Stomach (tissue), 9 donors: Measurements from ENCODE around the gene ZNF775. TPM values are rescaled to one million over a fixed set of nuclear protein-coding genes. Genes with fewer than 3 reads are reported as not detected.
A peak's percentile ranks its signal among the peaks of the same experiment; 100 is the strongest.

Source experiments
- DNase-seq, 2 donors: peaks; one replicate each; pipeline versions ENCODE4 v3.0.0 to v3.0.0-alpha.2; 2013 to 2019
- H3K27ac ChIP-seq, 5 donors: fragments of 200-600 bp in 4 of 5; sonication (generic) in 4 of 5; one replicate each; pipeline ENCODE4 v1.5.1; 2013 to 2019; ENCODE audit warnings: mild to moderate bottlenecking in 1 of 5, moderate library complexity in 1 of 5
- H3K27me3 ChIP-seq, 3 donors: fragments of 200-600 bp; sonication (generic); one replicate each; pipeline ENCODE4 v1.5.1; 2017 to 2019; ENCODE audit warnings: mixed run types in 1 of 3
- H3K36me3 ChIP-seq, 4 donors: fragments of 200-600 bp; sonication (generic); 1 replicate in 3 of 4; 2 replicates in 1 of 4; pipeline ENCODE4 v1.5.1; 2016 to 2019
- H3K4me1 ChIP-seq, 4 donors: fragments of 200-600 bp; sonication (generic); one replicate each; pipeline ENCODE4 v1.5.1; 2016 to 2019
- H3K4me3 ChIP-seq, 4 donors: fragments of 200-600 bp; sonication (generic) in 3 of 4; one replicate each; pipeline ENCODE4 v1.5.1; 2016 to 2019; ENCODE audit warnings: mild to moderate bottlenecking in 1 of 4
- H3K9me3 ChIP-seq, 4 donors: fragments of 200-600 bp; sonication (generic); one replicate each; pipeline ENCODE4 v1.5.1; 2016 to 2019
- CTCF ChIP-seq, 7 experiments: fragments of 450-650 bp in 4 of 7; fragments of 200-600 bp in 3 of 7; sonication (generic) in 3 of 7; IDR thresholded peaks; one replicate each; pipeline ENCODE4 v1.5.1; 2016 to 2019; ENCODE audit warnings: antibody characterized with exemption in 7 of 7, control low read depth in 2 of 7, mild to moderate bottlenecking in 1 of 7
- EP300 ChIP-seq: sonication (generic); formaldehyde crosslinking; IDR thresholded peaks from one replicate; pipeline ENCODE4 v1.6.1; 2017; ENCODE audit warnings: antibody characterized with exemption
- POLR2A ChIP-seq, 4 donors: fragments of 450-650 bp; IDR thresholded peaks; one replicate each; pipeline ENCODE4 v1.6.1; 2016; ENCODE audit warnings: antibody characterized with exemption in 4 of 4, control low read depth in 2 of 4, mild to moderate bottlenecking in 1 of 4, moderate library complexity in 1 of 4
- POLR2AphosphoS5 ChIP-seq, 3 donors: sonication (generic); formaldehyde crosslinking; IDR thresholded peaks; one replicate each; pipeline ENCODE4 v1.6.1; 2016; ENCODE audit warnings: antibody characterized with exemption in 3 of 3
- WGBS, 5 donors: extraction: QIAGEN DNeasy Blood & Tissue Kit in 3 of 5; methylation state at CpG; one replicate each; pipeline versions ENCODE4 v1.1.5 to v1.1.7; 2013 to 2018; 5-methylcytosine and 5-hydroxymethylcytosine counted together
- intact Hi-C: fragments of 100-400 bp; cut with DNase I; formaldehyde crosslinking; loops from one replicate; pipeline ENCODE4 v1.15.1; 2023; ENCODE audit warnings: low total_unique reads
- polyA plus RNA-seq, 3 donors: library from polyadenylated mRNA; stranded (reverse); fragments of 200-250 nt; gene quantifications; one replicate each; pipeline ENCODE4 v1.2.3, GENCODE V29; 2013
- total RNA-seq, 5 donors: library from RNA; depleted of rRNA; stranded (reverse); fragments of >200 nt; gene quantifications; one replicate each; pipeline versions ENCODE4 v1.1.0 to v1.2.3, GENCODE V29; 2014 to 2016
- donor health status: healthy with polysubstance abuse.
- donor health status: Bipolar disorder and iron deficiency.
- donor health status: healthy.

ZNF775 gene
- total and polyA plus RNA-seq, 8 donors: 1.8 to 17.0 (median 2.5) TPM; not detected in 2

- WGBS, 5 donors: 70 to 79% (median 73%) methylated on average over 15 of the region's 15 CpGs
- Histone ChIP-seq H3K27ac (no peak overlapping the region), H3K27me3 (no peaks in the 10 kb centered on the region), H3K9me3 (no peaks in the 10 kb centered on the region), H3K4me3 (no peak overlapping the region), H3K4me1 (peaks cover 27 to 39% (median 33%) of the 10 kb centered on the region in 4 donors), H3K36me3 (peaks cover 6 to 33% (median 26%) of the 10 kb centered on the region in 4 donors)
- intact Hi-C loops: no loop called here
- TF ChIP-seq POLR2A (IDR thresholded peaks at IDR 0.05) (no peak), CTCF (IDR thresholded peaks at IDR 0.05) (no peak), POLR2AphosphoS5 (IDR thresholded peaks at IDR 0.05) (no peak), EP300 (no peak)
- no peak for DNase-seq
Measured at GRCh38 chr7:150400788-150401423, 21.8 kb downstream of the ZNF775 start.

DNA sequence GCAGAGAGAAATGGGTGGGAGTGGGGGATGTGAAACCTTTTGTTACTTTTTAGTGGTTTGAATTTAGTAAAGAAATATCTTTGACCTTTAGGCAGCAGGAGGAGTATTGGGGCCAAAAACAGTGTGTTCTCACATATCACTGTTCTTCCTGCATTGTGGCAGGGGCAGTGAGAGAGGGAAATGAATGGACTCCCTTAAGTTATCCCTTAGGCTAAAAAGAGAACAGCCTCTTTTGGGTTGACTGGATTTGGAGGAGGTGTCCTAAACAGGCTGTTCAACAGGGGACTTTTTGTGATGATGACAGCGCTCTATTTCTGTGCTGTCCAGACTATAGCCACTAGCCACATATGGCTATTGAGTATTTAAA, 22.3 kb downstream of the ZNF775 start:
- Histone ChIP-seq H3K36me3 (peaks cover 6 to 28% (median 24%) of the 10 kb centered on the region in 4 donors), H3K9me3 (no peaks in the 10 kb centered on the region), H3K27me3 (no peaks in the 10 kb centered on the region), H3K27ac (no peak overlapping the region), H3K4me1 (peaks cover 32 to 44% (median 38%) of the 10 kb centered on the region in 4 donors), H3K4me3 (no peak overlapping the region)
- intact Hi-C loops: no loop called here
- 96 to 100% (median 100%) methylated on average over 1 of the region's 1 CpG for WGBS, 5 donors
- TF ChIP-seq POLR2A (IDR thresholded peaks at IDR 0.05) (no peak), CTCF (IDR thresholded peaks at IDR 0.05) (no peak), EP300 (no peak), POLR2AphosphoS5 (IDR thresholded peaks at IDR 0.05) (no peak)
- DNase-seq: no peak

- TF ChIP-seq CTCF (IDR thresholded peaks at IDR 0.05) (no peak), POLR2A (IDR thresholded peaks at IDR 0.05) (no peak), EP300 (no peak), POLR2AphosphoS5 (IDR thresholded peaks at IDR 0.05) (no peak)
- Histone ChIP-seq H3K4me1 (peaks cover 39 to 51% (median 44%) of the 10 kb centered on the region in 4 donors), H3K36me3 (peaks cover 6 to 22% (median 18%) of the 10 kb centered on the region in 4 donors), H3K27me3 (no peaks in the 10 kb centered on the region), H3K9me3 (no peaks in the 10 kb centered on the region), H3K4me3 (no peak overlapping the region), H3K27ac (peak overlapping the region in 3 of 5 donors; percentile 4 to 93 (median 93))
- whole genome bisulfite sequencing, 5 donors: 83 to 94% (median 89%) methylated on average over 7 of the region's 7 CpGs
- no peak for DNase-seq
- intact Hi-C loops: no loop called here
Measured at GRCh38 chr7:150401861-150402631, 22.9 kb downstream of the ZNF775 start.

DNA sequence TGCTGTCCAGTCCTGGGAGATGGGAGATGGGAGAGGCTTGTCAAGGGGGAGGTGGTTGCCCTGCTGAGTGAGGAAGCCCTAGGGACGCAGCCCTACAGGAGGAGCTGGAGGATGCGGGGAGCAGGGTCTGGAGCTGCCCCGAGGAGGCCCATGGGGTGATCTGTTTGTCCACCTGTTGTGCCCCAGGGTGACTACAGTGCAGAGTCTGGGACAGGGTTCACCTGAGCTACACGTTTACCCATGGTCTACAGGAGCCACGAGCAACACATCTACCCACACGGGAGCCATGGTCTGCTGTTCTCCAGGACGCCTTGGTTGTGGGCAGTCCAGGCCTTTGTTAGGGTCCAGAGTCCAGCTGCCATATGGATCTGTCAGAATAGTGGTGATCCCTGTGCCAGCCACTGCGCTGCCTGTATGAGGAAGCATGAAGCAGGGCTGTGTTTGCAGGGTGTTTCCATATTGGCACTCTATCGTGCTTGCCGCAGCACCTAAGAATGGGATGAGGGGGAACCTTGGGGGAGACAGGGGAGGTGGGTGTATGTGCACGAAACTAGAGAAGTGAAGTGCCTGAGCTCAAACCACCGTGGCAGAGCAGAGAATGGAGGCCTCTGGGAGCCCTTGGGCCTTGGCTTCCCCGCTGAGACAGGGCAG, 23.7 kb downstream of the ZNF775 start:
- intact Hi-C loops: no loop called here
- H3K9me3 ChIP-seq: no peaks in the 10 kb centered on the region
- no peak overlapping the region for H3K4me3 ChIP-seq
- peak overlapping the region in 4 of 5 donors; percentile 4 to 93 (median 59) for H3K27ac ChIP-seq
- H3K27me3 ChIP-seq: no peaks in the 10 kb centered on the region
- DNase-seq: peak; percentile 66 to 72
- H3K4me1 ChIP-seq: peaks cover 42 to 58% (median 50%) of the 10 kb centered on the region in 4 donors
- WGBS, 5 donors: 51 to 67% (median 62%) methylated on average over 12 to 13 of the region's 13 CpGs
- TF ChIP-seq POLR2A (IDR thresholded peaks at IDR 0.05) (no peak), POLR2AphosphoS5 (IDR thresholded peaks at IDR 0.05) (peak in 2 of 3 donors; percentile 19 to 47), EP300 (no peak), CTCF (IDR thresholded peaks at IDR 0.05) (no peak)
- H3K36me3 ChIP-seq: peaks cover 4 to 18% (median 14%) of the 10 kb centered on the region in 4 donors
